GM12891 (cell line): Measurements from ENCODE around the gene BRAT1.

ENCODE experiments used
- DNase-seq: peaks from one replicate; pipeline ENCODE4 v3.0.0; 2011; ENCODE audit warnings: low spot score; ENCODE audit not compliant: insufficient read length
- FAIRE-seq: peaks from 2 replicates; lab custom pipeline; 2011; peaks lifted over from hg19 to GRCh38; lab: Jason Lieb, UNC
- PAX5 ChIP-seq: IDR thresholded peaks from 2 replicates; pipeline ENCODE4 v1.6.1; 2011; ENCODE audit warnings: low read length, moderate library complexity, mild to moderate bottlenecking; ENCODE audit not compliant: insufficient read depth, severe bottlenecking
- POLR2A ChIP-seq: IDR thresholded peaks from 2 replicates; pipeline ENCODE4 v1.6.1; 2011; ENCODE audit warnings: low read depth, low read length, control low read depth
- POLR2AphosphoS5 ChIP-seq: IDR thresholded peaks from 2 replicates; pipeline ENCODE4 v1.6.1; 2011; ENCODE audit warnings: low read depth, low read length, control low read depth
- POU2F2 ChIP-seq: IDR thresholded peaks from 2 replicates; pipeline ENCODE4 v1.6.1; 2011; ENCODE audit warnings: low read depth, mild to moderate bottlenecking, control low read depth, low read length, moderate library complexity
- SPI1 ChIP-seq: IDR thresholded peaks from 2 replicates; pipeline ENCODE4 v1.6.1; 2011; ENCODE audit warnings: low read depth, low read length, control low read depth
- TAF1 ChIP-seq: IDR thresholded peaks from 2 replicates; pipeline ENCODE4 v1.6.1; 2011; ENCODE audit warnings: low read depth, low read length, control low read depth

Gene BRAT1

DNA sequence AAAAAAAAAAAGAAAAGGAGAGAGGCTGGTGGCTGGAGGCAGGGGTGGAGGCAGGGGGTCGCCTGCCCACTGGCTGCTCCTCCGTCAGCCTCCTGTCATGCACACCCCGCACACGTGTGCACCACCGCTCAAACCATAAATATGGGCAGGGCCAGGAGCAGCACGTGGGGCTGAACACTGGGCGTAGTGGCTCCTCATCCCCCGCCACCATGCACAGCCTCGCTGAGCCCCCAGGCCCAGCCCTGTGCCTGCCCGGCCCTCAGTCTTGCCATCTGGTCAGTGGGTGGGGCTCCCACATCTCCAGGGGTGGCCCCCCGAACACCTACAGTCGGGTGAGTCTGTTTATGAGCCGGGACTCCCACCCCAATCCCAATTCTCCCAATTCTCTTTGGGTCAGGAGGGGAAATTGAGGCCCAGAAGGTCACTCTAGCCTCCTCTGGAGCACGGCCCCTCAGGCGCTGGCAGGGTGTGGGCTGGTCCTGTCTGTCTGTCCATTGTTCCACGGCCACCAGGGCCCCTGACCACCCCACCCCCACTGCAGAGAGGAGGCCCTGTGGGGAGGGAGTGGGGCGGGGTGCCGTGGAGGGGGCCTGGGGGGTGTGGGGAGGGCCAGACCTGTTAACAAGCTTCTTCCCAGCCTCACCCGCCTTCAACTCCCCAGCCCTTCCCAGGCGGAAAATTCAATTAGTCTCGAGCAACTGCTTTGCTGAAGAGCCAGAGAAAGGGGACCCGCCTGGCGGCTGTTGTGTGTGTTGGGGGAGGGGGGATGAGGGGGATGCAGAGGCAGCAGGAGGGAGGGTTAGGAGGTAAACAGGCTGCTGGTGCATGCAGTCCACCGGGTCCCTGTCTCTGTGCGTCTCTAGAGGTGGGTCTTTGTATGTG, 59.7 kb downstream of the BRAT1 start:
- DNase-seq (no peak), FAIRE-seq (no peak)
- TF ChIP-seq POU2F2: no peak
- no peak for TF ChIP-seq PAX5

DNA sequence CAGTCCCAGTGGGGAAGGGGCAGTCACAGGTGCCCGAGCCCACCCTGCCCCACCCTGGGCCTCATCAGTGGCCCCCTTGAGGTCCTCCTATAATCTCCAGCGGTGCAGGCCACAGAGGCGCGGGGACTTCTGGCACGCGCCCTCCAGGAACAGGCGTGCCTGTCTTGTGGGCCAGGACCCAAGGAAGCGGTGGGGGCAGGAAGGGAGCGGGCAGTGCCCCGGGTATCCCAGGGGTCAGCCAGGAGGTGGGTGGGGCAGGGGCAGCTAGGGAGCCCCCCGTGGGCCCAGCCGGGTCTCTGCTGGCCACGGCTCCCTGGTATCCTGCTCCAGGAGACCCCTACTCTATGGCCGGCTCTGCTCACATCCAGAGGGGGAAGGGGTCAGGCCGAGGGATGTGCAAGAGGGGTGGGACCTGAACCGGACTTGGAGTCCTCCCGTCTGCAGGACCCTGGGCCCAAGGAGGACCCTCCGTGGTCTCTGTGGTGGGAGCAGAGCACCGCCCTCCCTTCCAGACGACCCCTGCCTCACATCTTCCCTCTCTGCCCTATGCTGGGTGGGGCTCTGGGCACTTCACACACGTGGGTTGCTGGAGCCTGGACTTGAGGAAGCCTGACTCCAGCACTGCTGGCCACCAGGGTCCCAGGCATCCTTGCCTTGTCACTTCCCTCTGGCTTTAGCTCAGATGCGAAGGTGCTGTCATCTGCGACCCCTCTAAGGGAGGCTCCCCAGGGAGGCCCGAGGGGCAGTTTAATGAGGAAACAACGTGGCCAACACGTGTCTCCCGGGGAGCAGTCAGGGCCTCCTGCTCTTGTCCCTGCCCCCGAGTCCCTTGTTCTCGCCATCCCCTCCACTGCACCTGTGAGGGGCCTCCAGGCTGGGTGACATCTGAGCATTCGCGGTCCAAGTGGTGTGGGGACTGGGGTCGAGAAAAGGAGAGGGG, 60.9 kb downstream of the BRAT1 start:
- FAIRE-seq (no peak), DNase-seq (no peak)
- TF ChIP-seq PAX5: no peak

DNA sequence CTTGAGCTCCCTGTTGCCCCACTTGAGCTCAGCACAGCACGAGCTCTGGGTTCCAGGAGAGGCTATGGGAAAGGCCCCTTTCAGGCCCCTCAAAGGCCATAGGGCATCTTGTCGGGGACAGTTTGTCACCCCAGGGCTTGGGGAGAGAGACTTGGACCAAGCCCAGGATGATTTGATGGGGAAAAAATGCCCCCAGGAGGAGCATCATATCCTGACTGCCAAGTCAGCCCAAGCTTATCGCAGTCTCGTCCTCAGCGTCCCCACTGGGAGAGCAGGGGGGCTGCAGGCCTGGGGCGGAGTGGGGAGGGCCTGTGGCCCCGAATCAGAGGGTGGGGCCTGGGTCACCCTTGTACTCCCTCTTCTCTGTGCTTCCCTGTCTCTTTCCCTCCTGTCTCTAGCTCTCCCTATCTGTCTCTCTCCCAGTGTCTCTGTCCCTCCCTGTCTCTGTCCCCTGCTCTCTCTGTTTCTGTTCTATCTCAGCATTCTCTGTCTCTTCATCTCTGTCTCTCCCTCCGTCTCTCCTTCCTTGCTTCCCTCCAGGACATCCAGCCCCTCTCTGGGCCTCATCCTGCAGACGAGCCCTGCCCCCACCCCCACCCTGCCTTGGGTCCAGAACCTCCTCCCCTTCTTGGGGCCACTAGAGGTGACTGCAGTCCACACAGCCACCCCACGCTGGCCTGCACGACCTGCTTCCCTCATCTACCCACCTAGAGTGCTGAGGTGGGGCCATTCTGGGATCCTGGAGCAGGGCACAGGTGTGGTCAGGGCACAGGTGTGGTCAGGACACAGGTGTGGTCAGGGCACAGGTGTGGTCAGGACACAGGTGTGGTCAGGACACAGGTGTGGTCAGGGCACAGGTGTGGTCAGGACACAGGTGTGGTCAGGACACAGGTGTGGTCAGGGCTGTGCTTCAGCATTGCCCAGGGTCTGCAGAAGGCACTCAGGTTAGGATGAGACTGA, 61.8 kb downstream of the BRAT1 start:
- no peak for DNase-seq
- TF ChIP-seq POLR2AphosphoS5: no peak
- TF ChIP-seq POU2F2: no peak
- TF ChIP-seq POLR2A: no peak
- no peak for TF ChIP-seq SPI1
- no peak for TF ChIP-seq TAF1
- no peak for TF ChIP-seq PAX5
- FAIRE-seq: no peak

DNA sequence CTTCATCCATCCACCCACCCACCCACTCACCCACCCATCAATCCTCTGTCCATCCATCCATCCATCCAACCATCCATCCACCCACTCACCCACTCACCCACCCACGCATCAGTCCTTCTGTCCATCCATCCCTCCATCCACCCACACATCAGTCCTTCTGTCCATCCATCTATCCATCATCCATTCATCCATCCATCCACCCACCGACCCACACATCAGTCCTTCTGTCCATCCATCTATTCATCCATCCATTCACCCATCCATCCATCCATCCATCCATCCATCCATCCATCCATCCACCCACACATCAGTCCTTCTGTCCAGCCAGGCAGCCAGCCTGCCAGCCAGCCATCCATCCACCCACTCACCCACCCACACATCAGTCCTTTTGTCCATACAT, 63.3 kb downstream of the BRAT1 start:
- DNase-seq (no peak), FAIRE-seq (no peak)
- no peak for TF ChIP-seq TAF1
- TF ChIP-seq SPI1: no peak
- TF ChIP-seq POLR2AphosphoS5: no peak
- TF ChIP-seq POU2F2: no peak
- TF ChIP-seq PAX5: no peak
- TF ChIP-seq POLR2A: no peak

DNA sequence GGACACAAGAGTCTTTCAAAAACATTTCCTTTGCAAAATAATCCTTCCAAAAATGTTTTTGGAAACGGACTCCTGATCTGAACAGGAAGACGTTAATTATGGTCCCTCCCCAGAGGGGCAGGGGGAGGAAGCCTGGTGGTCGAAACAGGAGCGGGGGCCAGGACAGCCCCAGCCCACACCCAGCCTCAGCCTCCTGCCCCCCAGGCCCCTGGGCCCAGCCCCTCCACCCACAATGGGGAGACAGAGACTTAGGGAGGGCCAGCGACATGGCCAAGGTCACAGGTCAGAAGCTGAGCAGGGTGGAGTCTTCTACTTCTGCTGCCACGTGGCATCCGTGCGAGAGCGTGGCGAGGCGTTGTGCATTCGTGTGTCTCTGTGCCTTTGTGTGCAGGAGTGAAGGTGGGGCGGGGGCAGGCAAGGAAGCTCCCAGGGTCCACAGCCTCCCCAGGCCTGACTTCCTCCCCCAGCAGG, 65.1 kb downstream of the BRAT1 start:
- TF ChIP-seq TAF1: no peak
- TF ChIP-seq PAX5: no peak
- TF ChIP-seq POU2F2: no peak
- TF ChIP-seq SPI1: no peak
- no peak for TF ChIP-seq POLR2A
- TF ChIP-seq POLR2AphosphoS5: no peak
- FAIRE-seq: no peak
- DNase-seq: no peak

DNA sequence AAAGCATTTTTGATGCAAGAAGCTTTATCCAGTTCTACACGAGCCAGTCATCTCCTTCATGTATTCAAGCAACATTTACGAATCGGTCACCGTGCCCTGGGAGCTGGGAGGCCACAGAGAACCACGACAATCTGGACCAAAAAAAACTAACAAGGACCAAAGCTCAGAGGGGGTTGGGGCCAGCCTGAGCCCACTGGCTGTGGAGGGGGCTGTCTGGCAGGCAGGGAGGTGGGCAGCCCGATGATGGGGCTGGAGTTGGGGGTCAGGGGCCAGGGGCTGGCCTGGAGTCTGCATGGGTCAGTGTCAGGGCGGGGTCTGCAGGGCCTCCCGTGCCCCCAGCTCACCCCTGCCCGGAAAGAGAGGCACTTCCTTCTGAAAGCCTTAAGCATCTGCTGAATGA, 66.6 kb downstream of the BRAT1 start:
- no peak for TF ChIP-seq POLR2A
- no peak for TF ChIP-seq POLR2AphosphoS5
- no peak for TF ChIP-seq TAF1
- TF ChIP-seq SPI1: no peak
- no peak for TF ChIP-seq PAX5
- no peak for TF ChIP-seq POU2F2
- FAIRE-seq (no peak), DNase-seq (no peak)

DNA sequence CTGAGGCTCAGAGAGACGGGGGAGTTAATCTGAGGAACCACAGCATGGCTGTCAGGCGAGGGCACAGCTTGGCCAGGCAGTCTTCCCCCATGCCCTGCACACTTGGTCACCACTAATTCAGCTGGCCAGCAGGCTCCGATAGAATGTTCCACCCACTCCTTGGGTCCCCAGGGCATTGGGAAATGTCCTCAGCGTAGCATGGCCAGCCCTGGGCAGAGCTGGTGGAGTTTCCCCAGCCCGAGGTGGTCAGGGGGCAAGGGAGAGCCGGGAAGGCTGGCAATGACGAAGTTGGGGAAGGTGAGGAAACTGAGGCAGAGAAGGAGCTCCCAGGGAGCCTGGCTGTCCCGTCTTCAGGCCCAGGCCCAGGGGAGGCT, 67.1 kb downstream of the BRAT1 start:
- TF ChIP-seq POU2F2: no peak
- TF ChIP-seq SPI1: no peak
- no peak for TF ChIP-seq POLR2AphosphoS5
- TF ChIP-seq POLR2A: no peak
- TF ChIP-seq PAX5: no peak
- no peak for TF ChIP-seq TAF1
- DNase-seq (no peak), FAIRE-seq (no peak)
